HG03469 (cell line): ENCODE data around the gene TSC22D4.

ENCODE experiments used
- ATAC-seq: cut with Tn5 transposase; IDR thresholded peaks from one replicate; pipeline ENCODE4 v1.9.1; 2021; ENCODE audit warnings: mild to moderate bottlenecking, moderate library complexity, moderate number of reproducible peaks; ENCODE audit not compliant: unreplicated experiment

Gene TSC22D4

GRCh38 chr7:100493476-100494264 lies 14.7 kb upstream of the TSC22D4 start:
- ATAC-seq, result no peak

GRCh38 chr7:100492738-100493475 lies 13.9 kb upstream of the TSC22D4 start:
- no peak for ATAC-seq

DNA sequence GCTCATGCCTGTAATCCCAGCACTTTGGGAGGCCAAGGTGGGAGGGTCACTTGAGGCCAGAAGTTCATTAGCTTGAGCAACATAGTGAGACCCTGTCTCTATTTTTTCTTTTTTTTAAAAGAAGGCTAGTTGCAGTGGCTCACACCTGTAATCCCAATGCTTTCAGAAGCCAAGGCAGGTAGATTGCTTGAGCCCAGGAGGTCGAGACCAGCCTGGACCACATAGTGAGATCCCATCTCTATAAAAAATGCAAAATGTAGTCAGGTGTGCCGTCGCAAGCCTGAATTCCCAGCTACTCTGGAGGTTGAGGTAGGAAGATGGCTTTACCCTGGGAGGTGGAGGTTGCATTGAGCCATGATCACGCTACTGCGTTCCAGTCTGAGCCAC lies 12.2 kb upstream of the TSC22D4 start:
- ATAC-seq, result no peak

DNA sequence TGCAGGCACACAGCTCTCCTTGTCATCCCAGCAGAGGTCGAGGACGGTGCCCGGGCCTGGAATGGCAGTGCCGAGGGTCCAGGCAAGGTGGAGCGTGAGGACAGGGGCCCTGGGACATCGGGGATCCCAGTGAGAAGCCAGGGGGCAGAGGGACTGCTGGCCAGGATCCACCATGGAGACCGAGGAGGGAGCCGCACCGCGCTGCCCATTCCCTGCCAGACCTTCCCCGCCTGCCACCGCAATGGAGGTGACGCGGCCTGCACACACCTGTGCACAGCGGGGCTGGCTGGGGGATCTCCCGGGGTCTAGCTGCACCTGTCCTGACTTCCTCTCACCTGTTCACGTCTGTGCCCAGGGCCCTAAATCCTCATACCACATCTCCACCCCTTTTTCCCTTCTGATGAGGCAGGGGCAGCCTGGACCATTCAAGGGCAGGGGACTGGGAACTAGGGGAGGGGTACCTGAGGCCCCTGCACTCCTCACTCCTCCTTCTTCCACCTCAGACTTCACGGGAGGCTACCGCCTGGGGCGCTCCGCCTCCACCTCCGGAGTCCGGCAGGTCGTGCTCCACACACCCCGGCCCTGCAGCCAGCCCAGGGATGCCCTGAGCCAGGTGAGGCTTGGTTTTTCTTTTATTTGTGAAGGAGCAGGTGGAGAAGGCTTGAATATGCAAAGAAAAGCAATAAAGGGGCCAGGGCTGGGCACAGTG lies 11.6 kb upstream of the TSC22D4 start:
- ATAC-seq, result no peak

GRCh38 chr7:100489824-100490223 lies 10.8 kb upstream of the TSC22D4 start:
- no peak for ATAC-seq

DNA sequence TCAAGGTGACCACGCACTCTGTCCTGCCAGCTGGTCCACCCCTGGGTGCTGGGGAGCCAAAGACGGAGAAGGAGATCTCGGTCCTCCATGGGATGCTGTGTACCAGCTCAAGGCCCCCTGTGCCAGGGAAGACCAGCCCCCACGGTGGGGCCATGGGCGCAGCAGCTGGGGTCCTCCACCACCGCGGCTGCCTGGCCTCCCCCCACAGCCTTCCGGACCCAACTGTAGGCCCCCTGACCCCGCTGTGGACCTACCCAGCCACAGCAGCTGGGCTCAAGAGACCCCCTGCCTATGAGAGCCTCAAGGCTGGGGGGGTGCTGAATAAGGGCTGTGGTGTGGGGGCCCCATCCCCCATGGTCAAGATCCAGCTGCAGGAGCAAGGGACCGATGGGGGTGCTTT lies 10.1 kb upstream of the TSC22D4 start:
- no peak for ATAC-seq

DNA sequence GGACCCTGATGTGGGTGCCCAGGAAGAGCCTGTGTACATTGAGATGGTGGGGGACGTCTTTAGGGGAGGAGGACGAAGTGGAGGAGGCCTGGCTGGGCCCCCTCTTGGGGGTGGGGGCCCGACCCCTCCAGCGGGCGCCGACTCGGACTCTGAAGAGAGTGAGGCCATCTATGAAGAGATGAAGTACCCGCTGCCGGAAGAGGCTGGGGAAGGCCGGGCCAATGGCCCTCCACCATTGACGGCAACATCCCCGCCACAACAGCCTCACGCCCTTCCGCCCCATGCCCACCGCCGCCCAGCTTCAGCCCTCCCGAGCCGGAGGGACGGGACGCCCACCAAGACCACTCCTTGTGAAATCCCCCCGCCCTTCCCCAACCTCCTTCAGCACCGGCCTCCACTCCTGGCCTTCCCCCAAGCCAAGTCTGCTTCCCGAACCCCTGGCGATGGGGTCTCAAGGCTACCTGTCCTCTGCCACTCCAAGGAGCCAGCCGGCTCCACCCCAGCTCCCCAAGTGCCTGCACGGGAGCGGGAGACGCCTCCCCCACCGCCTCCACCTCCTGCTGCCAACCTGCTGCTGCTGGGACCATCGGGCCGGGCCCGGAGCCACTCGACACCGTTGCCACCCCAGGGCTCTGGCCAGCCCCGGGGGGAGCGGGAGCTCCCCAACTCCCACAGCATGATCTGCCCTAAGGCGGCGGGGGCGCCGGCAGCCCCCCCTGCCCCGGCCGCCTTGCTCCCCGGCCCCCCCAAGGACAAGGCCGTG lies 9.5 kb upstream of the TSC22D4 start:
- no peak for ATAC-seq

- no peak for ATAC-seq
Observed at GRCh38 chr7:100486753-100487446, 7.9 kb upstream of the TSC22D4 start.

DNA sequence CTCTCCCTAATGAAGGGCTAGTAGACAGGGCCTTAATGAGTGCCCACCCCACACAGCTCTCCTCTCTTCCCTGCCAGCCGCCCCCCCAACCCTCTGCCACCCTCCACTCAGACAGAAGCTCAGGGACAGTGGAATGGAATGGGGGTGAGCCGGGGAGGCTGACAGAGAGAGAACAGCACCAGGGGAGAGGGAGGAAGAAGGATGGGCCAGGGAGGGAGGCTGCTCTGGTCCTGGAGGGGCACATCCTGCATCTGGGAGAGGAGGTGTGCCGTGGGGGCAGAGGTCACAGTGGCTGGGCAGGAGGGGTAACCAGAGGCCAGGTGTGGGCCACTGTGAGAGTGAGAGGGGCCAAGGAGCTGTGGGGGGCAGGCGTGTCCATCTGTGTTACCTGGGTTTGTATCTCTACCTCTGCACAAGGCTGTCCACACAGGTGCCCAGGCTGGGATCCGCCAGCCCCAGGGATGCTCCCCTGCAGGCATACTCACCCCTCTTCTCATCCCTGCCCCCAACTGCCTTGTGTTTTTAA lies 7.2 kb upstream of the TSC22D4 start:
- no peak for ATAC-seq

DNA sequence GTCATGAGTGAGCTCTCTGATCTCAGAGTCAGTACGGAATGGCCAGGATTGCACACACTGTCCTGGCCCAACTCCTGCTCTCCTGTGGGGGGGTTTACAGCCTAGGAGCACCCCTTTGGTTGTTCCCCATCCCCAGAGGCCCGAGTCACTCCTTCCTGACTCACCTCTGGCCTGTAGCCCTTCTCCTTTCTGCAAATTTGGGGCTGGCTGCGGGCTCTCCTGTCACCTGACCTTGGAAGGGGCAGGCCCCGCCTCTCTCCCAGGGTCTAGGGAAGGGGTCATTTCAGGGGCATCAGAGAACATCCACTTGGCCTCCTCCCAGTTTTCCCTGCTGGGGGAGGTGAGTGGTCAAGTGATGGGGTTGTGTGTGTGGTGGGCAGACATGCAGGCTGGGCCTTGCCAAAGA lies 6.5 kb upstream of the TSC22D4 start:
- no peak for ATAC-seq

GRCh38 chr7:100484673-100485045 lies 5.6 kb upstream of the TSC22D4 start:
- ATAC-seq, result no peak

- peak; percentile 3 for ATAC-seq
Observed at GRCh38 chr7:100483722-100484672, 5.0 kb upstream of the TSC22D4 start, which contains the start of gene NYAP1. TSS of gene NYAP1 (plus strand) at chr7:100483927. CDS start at chr7:100485312, 1,385 bp downstream.

DNA sequence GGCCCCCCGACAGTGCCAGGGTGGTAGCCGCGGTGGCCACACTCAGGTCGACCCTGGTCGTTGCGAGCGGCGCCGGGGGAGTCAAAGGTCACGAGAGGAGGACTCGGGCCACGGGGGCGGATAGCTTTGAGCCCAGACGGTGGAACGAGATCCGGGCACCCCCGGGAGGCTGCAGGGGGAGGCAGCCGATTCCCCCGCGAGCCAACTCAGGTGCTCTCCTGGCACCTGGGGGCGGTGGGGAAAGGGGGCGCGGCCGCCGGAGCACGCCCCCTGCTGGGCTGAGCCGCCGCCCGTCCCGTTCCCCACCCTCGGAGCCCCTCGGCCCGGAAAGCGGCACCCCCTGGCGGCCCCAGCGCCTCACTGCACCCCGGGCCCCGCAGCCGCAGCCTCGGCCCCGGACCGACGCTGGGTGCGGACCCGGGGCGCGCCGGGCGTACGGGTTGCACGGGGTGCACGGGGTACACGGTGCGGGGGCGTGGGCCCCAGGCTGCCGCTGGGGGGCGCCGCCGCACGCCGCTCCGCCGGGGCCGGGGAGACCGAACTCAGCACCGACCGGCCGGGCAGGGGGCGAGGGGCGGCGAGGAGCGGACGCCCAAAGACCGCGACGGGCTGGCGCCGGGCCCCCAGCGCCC lies 4.2 kb upstream of the TSC22D4 start:
- peak; percentile 32 for ATAC-seq

DNA sequence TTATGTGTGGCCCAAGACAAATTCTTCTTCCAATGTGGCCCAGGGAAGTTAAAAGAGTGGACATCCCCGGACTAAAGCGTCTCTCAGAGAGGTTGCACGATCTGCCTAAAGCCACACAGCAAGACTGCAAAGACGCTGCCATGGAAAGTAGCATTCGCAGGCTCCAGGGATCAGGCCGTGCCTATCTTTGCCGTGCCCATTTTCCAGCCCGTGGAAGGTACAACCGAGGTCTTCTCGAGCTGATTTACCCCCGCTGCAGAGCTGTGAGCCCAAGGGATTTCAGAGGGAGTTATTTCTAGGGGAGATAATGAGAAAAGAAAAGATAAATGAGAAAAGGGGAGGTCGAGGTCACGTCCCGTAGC lies 3.7 kb upstream of the TSC22D4 start:
- no peak for ATAC-seq

DNA sequence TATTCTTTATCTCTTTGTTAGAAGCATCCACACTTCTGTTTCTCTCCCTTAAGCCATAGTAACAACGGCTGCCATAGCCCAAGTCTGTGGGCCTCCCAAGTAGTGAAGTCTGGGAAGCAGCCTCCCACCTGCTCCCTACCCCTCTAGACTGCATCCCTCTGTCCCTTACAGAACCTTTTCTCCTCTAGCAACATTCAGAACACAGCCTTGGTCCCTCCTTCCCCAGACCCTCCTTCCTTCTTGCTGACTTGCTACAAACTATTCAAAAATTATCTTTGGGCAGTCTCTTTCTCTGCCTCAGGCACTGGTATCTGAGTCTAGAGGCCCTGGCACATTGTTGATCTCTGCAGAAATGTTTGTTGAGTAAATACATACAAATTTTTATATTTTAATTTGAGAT lies 2.5 kb upstream of the TSC22D4 start:
- ATAC-seq, result no peak

GRCh38 chr7:100477871-100478267 lies 1.1 kb downstream of the TSC22D4 start:
- no peak for ATAC-seq

DNA sequence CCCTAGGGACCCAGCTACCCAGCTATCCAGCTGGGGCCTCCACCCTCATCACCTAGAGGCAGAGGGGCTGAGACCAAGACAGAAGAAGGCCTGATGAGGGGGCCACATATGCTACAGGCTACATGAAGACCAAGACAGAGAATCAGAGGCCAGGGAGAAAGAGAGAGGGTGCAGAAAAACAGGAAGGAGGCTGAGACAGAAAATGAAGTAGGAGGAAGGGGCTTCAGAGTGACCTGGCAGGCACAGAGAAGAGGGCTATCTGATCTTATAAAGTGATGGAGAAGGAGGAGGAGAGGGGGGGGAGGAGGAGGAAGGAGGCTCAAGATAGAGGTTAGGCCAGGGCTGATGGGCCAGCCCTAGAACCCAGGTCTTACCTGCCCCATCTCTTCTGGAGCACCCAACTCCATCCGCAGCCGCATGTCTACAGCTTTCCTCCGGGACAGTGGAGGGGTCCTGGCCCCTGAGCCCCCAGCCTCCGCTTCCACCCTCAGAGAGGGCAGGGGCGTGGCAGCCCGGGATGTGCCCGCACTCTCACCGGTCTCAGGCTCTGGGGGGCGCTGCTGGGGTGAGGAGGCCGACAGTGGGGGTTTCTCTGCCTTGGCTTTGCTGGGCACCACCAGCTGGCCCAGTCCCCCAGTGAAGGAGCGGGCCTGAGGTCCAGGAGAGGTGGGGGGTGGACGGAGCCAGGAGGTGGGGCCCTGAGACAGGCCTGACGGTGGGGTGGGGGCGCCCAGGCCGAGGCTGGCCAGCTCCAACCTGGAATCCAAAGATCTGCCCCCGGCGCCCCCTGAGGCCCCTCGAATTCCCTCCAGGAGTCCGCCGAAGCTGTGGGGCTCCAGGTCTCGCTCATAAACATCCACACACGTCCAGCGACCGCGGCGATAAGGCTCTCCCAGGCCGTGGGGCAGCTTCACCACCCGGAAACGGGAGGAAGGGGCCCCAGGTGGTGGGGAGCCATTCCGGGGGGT lies 1.8 kb downstream of the TSC22D4 start:
- ATAC-seq, result no peak
